GM12874 (cell line): Measurements from ENCODE around the gene TUBB4B.

ENCODE experiments used
- CTCF ChIP-seq: IDR thresholded peaks from 2 replicates; pipeline ENCODE4 v1.5.1; 2011; ENCODE audit warnings: low read depth, mild to moderate bottlenecking, control low read depth, low read length, moderate library complexity; ENCODE audit not compliant: insufficient read depth

Gene TUBB4B

GRCh38 chr9:137224830-137225694, 16.0 kb upstream of the TUBB4B start, which contains the start of gene CYSRT1:
Gene CYSRT1 (plus strand): TSS chr9:137225174. CDS start chr9:137225622, 448 bp downstream.
- TF ChIP-seq CTCF = no peak

DNA sequence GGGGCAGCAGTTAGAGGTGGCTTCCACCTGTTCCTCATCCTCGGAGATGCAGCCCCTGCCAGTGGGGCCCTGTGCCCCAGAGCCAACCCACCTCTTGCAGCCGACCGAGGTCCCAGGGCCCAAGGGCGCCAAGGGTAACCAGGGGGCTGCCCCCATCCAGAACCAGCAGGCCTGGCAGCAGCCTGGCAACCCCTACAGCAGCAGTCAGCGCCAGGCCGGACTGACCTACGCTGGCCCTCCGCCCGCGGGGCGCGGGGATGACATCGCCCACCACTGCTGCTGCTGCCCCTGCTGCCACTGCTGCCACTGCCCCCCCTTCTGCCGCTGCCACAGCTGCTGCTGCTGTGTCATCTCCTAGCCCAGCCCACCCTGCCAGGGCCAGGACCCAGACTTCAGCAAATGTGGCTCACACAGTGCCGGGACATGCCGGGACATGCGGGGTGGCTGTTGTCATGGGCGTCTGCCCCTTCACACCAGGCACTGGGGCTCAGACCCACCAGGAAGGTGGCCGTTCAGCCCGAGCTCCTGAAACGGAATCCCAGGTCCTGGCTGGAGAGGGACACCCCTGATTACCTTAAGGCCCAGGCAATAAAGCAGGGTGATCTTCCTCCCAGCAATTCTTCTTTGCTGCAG, 15.3 kb upstream of the TUBB4B start:
- TF ChIP-seq CTCF = no peak

DNA sequence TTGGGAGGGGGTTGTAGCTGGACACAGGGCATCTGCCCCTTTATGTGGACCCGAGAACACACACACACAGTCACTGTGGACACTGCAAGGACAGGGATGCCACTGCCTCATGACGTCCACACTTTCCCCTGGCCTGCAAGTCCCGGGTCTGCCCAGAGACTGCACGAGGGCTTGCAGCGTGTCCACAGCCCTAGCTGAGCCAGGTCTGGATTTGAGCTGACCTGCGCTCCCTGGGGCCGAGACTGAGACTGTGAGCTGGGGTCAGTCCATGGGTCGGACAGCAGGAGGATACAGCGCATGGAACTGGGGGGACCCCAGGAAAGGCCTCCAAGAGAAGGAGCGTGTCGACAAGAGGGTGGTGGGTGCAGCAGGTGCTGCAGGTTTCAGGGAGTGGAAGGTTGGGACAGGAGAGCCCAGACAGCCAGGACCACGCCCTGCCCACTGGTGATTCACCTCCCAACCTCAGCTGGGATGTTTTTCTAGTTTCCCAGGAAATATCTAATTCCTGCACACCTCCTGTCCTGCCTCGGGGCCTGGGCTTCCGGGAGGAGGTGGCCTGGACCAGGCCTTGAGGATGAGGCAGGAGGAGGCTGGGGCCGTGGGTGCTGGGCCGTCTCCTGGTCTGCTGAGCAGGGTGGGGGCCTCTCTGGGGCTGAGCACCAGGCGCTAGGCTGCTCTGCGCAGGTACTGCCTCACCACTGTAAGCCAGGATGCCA, 14.6 kb upstream of the TUBB4B start:
- TF ChIP-seq CTCF = no peak

- peak; percentile 93 for TF ChIP-seq CTCF
Observed at GRCh38 chr9:137227054-137227852, 13.8 kb upstream of the TUBB4B start, which contains the start of gene RNF224. Gene RNF224 (plus strand): TSS chr9:137227502. CDS start chr9:137228336, 834 bp downstream.

GRCh38 chr9:137227853-137228505, 13.1 kb upstream of the TUBB4B start:
- TF ChIP-seq CTCF = no peak

GRCh38 chr9:137228506-137228967, 12.6 kb upstream of the TUBB4B start:
- 0 out of 2 replicates have a peak, but pooled peaks have one; percentile 1 for TF ChIP-seq CTCF
